NCI-H1930 (cell line): ENCODE data around the gene CDYL2.

ENCODE experiments used
- DNase-seq, 2 experiments: peaks; one replicate each; lab custom pipeline; 2025; lab: John Stamatoyannopoulos, UW

CDYL2 gene

GRCh38 chr16:80705596-80705995 is 98.8 kb downstream of the CDYL2 start:
- DNase-seq: no peak

GRCh38 chr16:80704751-80705505 is 99.5 kb downstream of the CDYL2 start:
- DNase-seq: no peak

GRCh38 chr16:80703131-80704071 is 101.0 kb downstream of the CDYL2 start:
- no peak for DNase-seq

GRCh38 chr16:80702696-80703095 is 101.7 kb downstream of the CDYL2 start:
- no peak for DNase-seq

- no peak for DNase-seq
These were observed 103.8 kb downstream of the CDYL2 start for GRCh38 chr16:80700558-80700957.

GRCh38 chr16:80695020-80695419 is 109.4 kb downstream of the CDYL2 start:
- no peak for DNase-seq

GRCh38 chr16:80693553-80693952 is 110.8 kb downstream of the CDYL2 start:
- DNase-seq: no peak

- no peak for DNase-seq
These were observed 112.1 kb downstream of the CDYL2 start for GRCh38 chr16:80692270-80692669.

- DNase-seq: no peak
These were observed 113.2 kb downstream of the CDYL2 start for GRCh38 chr16:80691111-80691741.

GRCh38 chr16:80689487-80689886 is 114.9 kb downstream of the CDYL2 start:
- DNase-seq: no peak

- no peak for DNase-seq
These were observed 116.8 kb downstream of the CDYL2 start for GRCh38 chr16:80687606-80688005.

GRCh38 chr16:80684906-80685305 is 119.5 kb downstream of the CDYL2 start:
- DNase-seq: no peak

GRCh38 chr16:80684136-80684765 is 120.1 kb downstream of the CDYL2 start:
- DNase-seq: no peak

GRCh38 chr16:80683646-80684045 is 120.8 kb downstream of the CDYL2 start:
- no peak for DNase-seq

- DNase-seq: no peak
These were observed 121.9 kb downstream of the CDYL2 start for GRCh38 chr16:80682421-80683070.

GRCh38 chr16:80681436-80681835 is 123.0 kb downstream of the CDYL2 start:
- no peak for DNase-seq

- no peak for DNase-seq
These were observed 123.6 kb downstream of the CDYL2 start for GRCh38 chr16:80680839-80681238.

- no peak for DNase-seq
These were observed 124.4 kb downstream of the CDYL2 start for GRCh38 chr16:80680046-80680445.

GRCh38 chr16:80674884-80675283 is 129.5 kb downstream of the CDYL2 start:
- no peak for DNase-seq

- DNase-seq: no peak
These were observed 132.0 kb downstream of the CDYL2 start for GRCh38 chr16:80672379-80672778.

- no peak for DNase-seq
These were observed 133.0 kb downstream of the CDYL2 start for GRCh38 chr16:80671281-80671849.
